Right lobe of liver (tissue), 6 donors: ENCODE data around the gene PLCB4. TPM values are rescaled to one million over a fixed set of nuclear protein-coding genes. Genes with fewer than 3 reads are reported as not detected.
A peak's percentile ranks its signal among the peaks of the same experiment; 100 is the strongest.

Experiments
- ATAC-seq, 4 donors: fragments of 200-7000 bp; cut with Tn5 transposase; one replicate each; pipeline ENCODE4 v1.9.1; 2020; ENCODE audit warnings: mild to moderate bottlenecking in 4 of 4, moderate library complexity in 4 of 4
- DNase-seq, 3 donors: peaks; one replicate each; pipeline ENCODE4 v3.0.0-alpha.2; 2020
- H3K27ac ChIP-seq, 3 donors: fragments of 200-600 bp; one replicate each; pipeline ENCODE4 v1.8.0; 2022
- H3K27me3 ChIP-seq, 2 donors: fragments of 200-600 bp; one replicate each; pipeline ENCODE4 v1.8.0; 2022
- H3K36me3 ChIP-seq, 4 donors: fragments of 200-600 bp; sonication (generic) in 1 of 4; one replicate each; pipeline versions ENCODE4 v1.5.1 to v1.8.0; 2017 to 2022; ENCODE audit warnings: control low read depth in 1 of 4
- H3K4me1 ChIP-seq, 4 donors: fragments of 200-600 bp; sonication (generic) in 1 of 4; one replicate each; pipeline versions ENCODE4 v1.5.1 to v1.8.0; 2017 to 2022; ENCODE audit warnings: control low read depth in 1 of 4
- H3K4me3 ChIP-seq, 3 donors: fragments of 200-600 bp; one replicate each; pipeline ENCODE4 v1.8.0; 2022
- H3K9me3 ChIP-seq, 4 donors: fragments of 200-600 bp; sonication (generic) in 1 of 4; one replicate each; pipeline versions ENCODE4 v1.5.1 to v1.8.0; 2017 to 2022; ENCODE audit warnings: control low read depth in 1 of 4
- POLR2A ChIP-seq: fragments of 450-650 bp; IDR thresholded peaks from one replicate; pipeline ENCODE4 v1.6.1; 2017; ENCODE audit warnings: antibody characterized with exemption, mild to moderate bottlenecking
- WGBS: methylation state at CpG from one replicate; pipeline ENCODE4 v1.1.6; 2018; ENCODE audit warnings: low coverage, low lambda C conversion rate; ENCODE audit not compliant: insufficient coverage; ENCODE audit errors: missing lambda C conversion rate; 5-methylcytosine and 5-hydroxymethylcytosine counted together
- intact Hi-C, 2 donors: fragments of 100-400 bp; cut with DNase I; formaldehyde crosslinking; loops; one replicate each; pipeline versions ENCODE4 v1.11.2 to v1.14.1; 2022
- total RNA-seq, 6 experiments: library from RNA; depleted of rRNA in 2 of 6; stranded (reverse); fragments of >200 nt in 2 of 6; fragmentation: NEBNext Ultra II Directional in 3 of 6; extraction: Animal tissue kit (Norgen Biotek cat#: 25700) in 3 of 6; gene quantifications; one replicate each; pipeline versions ENCODE4 v1.1.0 to v1.2.4, GENCODE V29; 2016 to 2023
- TF ChIP-seq, protein P1 (sequence below), 4 donors: fragments of 200-600 bp in 3 of 4; fragments of 450-650 bp in 1 of 4; IDR thresholded peaks; one replicate each; pipeline versions ENCODE4 v1.5.1 to v1.8.0; 2016 to 2022; ENCODE audit warnings: antibody characterized with exemption in 4 of 4, mild to moderate bottlenecking in 2 of 4
- donor health status: DM: no; HTN: yes; CAD: no.
- donor health status: DM: no; HTN: no; CAD: no.
- donor health status: DM: no; HTN: no; CAD: no.
- donor health status: DM: no; HTN: yes; CAD: no.
- donor health status: DM: no; HTN: yes; CAD: no.

Gene PLCB4
- total RNA-seq, 6 experiments from 2014 or later: 0.04 to 0.20 (median 0.15) TPM

DNA sequence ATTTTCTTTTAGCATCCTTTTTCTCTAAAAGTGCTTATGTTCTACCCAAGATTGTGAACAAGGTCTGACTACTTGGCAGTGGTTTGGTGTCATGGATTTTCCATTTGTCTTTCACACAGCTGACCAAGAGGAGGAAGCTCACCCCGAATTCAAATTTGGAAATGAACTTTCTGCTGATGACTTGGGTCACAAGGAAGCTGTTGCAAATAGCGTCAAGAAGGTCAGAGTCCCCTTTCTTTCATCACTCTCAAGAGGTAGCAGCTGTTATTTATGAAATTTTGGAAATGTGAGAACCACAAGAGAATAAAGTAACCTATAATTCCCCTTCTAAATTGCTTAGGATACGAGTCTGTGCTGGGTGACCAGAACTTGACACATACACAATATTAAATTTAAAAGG, 332.5 kb downstream of the PLCB4 start:
- intact Hi-C loops: no loop called here
- TF ChIP-seq, protein P1, sequence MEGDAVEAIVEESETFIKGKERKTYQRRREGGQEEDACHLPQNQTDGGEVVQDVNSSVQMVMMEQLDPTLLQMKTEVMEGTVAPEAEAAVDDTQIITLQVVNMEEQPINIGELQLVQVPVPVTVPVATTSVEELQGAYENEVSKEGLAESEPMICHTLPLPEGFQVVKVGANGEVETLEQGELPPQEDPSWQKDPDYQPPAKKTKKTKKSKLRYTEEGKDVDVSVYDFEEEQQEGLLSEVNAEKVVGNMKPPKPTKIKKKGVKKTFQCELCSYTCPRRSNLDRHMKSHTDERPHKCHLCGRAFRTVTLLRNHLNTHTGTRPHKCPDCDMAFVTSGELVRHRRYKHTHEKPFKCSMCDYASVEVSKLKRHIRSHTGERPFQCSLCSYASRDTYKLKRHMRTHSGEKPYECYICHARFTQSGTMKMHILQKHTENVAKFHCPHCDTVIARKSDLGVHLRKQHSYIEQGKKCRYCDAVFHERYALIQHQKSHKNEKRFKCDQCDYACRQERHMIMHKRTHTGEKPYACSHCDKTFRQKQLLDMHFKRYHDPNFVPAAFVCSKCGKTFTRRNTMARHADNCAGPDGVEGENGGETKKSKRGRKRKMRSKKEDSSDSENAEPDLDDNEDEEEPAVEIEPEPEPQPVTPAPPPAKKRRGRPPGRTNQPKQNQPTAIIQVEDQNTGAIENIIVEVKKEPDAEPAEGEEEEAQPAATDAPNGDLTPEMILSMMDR (IDR thresholded peaks at IDR 0.05): no peak
- TF ChIP-seq POLR2A: no peak
- Histone ChIP-seq H3K27me3 (no peaks in the 10 kb centered on the region), H3K36me3 (no peaks in the 10 kb centered on the region), H3K9me3 (no peaks in the 10 kb centered on the region), H3K4me1 (no peaks in the 10 kb centered on the region), H3K4me3 (no peak overlapping the region), H3K27ac (no peak overlapping the region)
- ATAC-seq (no peak), DNase-seq (no peak)
- WGBS: 40% methylated on average over 3 of the region's 3 CpGs

DNA sequence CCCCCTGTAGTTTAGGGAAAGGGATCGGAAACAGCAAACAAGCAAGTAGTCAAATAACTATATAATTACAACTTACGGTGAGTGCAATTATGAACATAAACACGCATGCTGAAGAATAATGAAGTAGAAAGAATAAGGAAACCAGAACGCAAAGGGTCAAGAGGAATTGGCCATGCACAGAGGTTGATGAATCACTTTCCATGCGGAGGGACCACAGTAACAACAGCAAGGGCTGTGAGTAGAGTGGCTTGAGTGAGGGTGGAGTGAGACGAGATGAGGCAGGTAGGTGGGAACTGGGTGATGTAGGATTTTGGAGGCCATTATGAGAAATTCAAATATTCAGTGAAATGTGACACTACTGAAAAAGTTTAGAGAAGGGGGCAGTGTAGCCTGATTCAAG, 333.3 kb downstream of the PLCB4 start:
- H3K27ac ChIP-seq: no peak overlapping the region
- H3K4me3 ChIP-seq: no peak overlapping the region
- H3K9me3 ChIP-seq: no peaks in the 10 kb centered on the region
- no peaks in the 10 kb centered on the region for H3K27me3 ChIP-seq
- DNase-seq: no peak
- H3K36me3 ChIP-seq: no peaks in the 10 kb centered on the region
- TF ChIP-seq POLR2A: no peak
- TF ChIP-seq, protein P1 (IDR thresholded peaks at IDR 0.05): no peak
- no peak for ATAC-seq
- 68% methylated on average over 6 of the region's 6 CpGs for whole genome bisulfite sequencing
- no peaks in the 10 kb centered on the region for H3K4me1 ChIP-seq
- intact Hi-C loops: no loop called here

DNA sequence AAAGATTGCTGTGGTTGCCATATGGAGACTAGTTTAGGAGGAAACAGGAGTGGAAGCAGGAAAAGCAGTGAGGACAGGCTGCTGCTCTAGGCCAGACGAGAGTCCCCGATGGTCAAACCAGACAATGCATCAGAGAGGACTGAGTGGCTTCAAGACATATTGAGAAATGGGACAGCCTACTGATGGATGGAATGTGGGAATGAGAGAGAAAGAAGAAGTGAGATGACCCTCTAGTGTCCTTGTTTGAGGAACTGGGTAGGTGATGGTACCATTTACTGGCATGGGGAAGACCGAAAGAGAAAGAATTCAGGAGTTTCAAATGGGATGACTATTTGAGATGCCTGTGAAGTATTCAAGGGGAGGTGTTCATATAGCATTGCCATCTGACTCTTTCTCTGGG, 333.7 kb downstream of the PLCB4 start:
- Histone ChIP-seq H3K9me3 (no peaks in the 10 kb centered on the region), H3K27me3 (no peaks in the 10 kb centered on the region), H3K27ac (no peak overlapping the region), H3K4me1 (no peaks in the 10 kb centered on the region), H3K36me3 (no peaks in the 10 kb centered on the region), H3K4me3 (no peak overlapping the region)
- TF ChIP-seq POLR2A: no peak
- TF ChIP-seq, protein P1 (IDR thresholded peaks at IDR 0.05): no peak
- DNase-seq: no peak
- 91% methylated on average over 3 of the region's 3 CpGs for WGBS
- intact Hi-C loops: no loop called here
- ATAC-seq: no peak

GRCh38 chr20:9403448-9403847, 334.6 kb downstream of the PLCB4 start:
- TF ChIP-seq, protein P1 (IDR thresholded peaks at IDR 0.05): no peak
- TF ChIP-seq POLR2A: no peak

GRCh38 chr20:9407805-9408421, 339.0 kb downstream of the PLCB4 start:
- Histone ChIP-seq H3K9me3 (no peaks in the 10 kb centered on the region), H3K36me3 (no peaks in the 10 kb centered on the region), H3K27ac (no peak overlapping the region), H3K27me3 (no peaks in the 10 kb centered on the region), H3K4me1 (no peaks in the 10 kb centered on the region), H3K4me3 (no peak overlapping the region)
- TF ChIP-seq POLR2A: no peak
- TF ChIP-seq, protein P1 (IDR thresholded peaks at IDR 0.05): peak; percentile 73 to 82 (median 76)
- intact Hi-C loops: no loop called here
- DNase-seq (no peak), ATAC-seq (peak; percentile 80 to 85 (median 84))
- 35% methylated on average over 8 of the region's 8 CpGs for WGBS

More at GRCh38 chr20:9403448-9403847, 334.6 kb downstream of the PLCB4 start:
- intact Hi-C loops: no loop called here
- no peaks in the 10 kb centered on the region for H3K27me3 ChIP-seq
- ATAC-seq (no peak), DNase-seq (no peak)
- H3K36me3 ChIP-seq: no peaks in the 10 kb centered on the region
- H3K9me3 ChIP-seq: no peaks in the 10 kb centered on the region
- H3K4me1 ChIP-seq: no peaks in the 10 kb centered on the region
- H3K4me3 ChIP-seq: no peak overlapping the region
- H3K27ac ChIP-seq: no peak overlapping the region
